Stimulated activated naive B cell treated with anti-CD40 and anti-IgM and Interleukin-4, amounts not matched to agents 10 μg/mL and 1 μg/mL and 100 μg/mL, for 72 hours (primary cell): Measurements from ENCODE around the gene PCBP4.

Experiments used
- ATAC-seq, 2 donors: fragments of 150-1000 bp; cut with Tn5 transposase; replicated peaks; 2 replicates each; pipeline ENCODE4 v1.10.0; 2021; ENCODE audit warnings: moderate library complexity in 1 of 2
- DNase-seq: peaks from one replicate; pipeline ENCODE4 v3.0.0; 2021
- H3K27ac Mint-ChIP-seq: one replicate; pipeline ENCODE4 v1.8.0; 2022; ENCODE audit warnings: mild to moderate bottlenecking, mixed read lengths
- H3K27me3 Mint-ChIP-seq, 2 donors: one replicate each; pipeline ENCODE4 v1.8.0; 2022; ENCODE audit warnings: mixed read lengths in 2 of 2
- H3K36me3 Mint-ChIP-seq, 2 donors: one replicate each; pipeline ENCODE4 v1.8.0; 2022; ENCODE audit warnings: mixed read lengths in 2 of 2, mild to moderate bottlenecking in 1 of 2
- H3K4me1 Mint-ChIP-seq, 2 donors: one replicate each; pipeline ENCODE4 v1.8.0; 2022; ENCODE audit warnings: mixed read lengths in 2 of 2, mild to moderate bottlenecking in 1 of 2
- H3K4me3 Mint-ChIP-seq, 2 donors: one replicate each; pipeline ENCODE4 v1.8.0; 2022; ENCODE audit warnings: mild to moderate bottlenecking in 2 of 2, mixed read lengths in 2 of 2, moderate library complexity in 1 of 2
- H3K9me3 Mint-ChIP-seq, 2 donors: one replicate each; pipeline ENCODE4 v1.8.0; 2022; ENCODE audit warnings: mixed read lengths in 2 of 2, mild to moderate bottlenecking in 1 of 2

The PCBP4 gene

GRCh38 chr3:51967384-51968169, at the start of gene PCBP4:
Gene PCBP4, minus strand, starts transcription at chr3:51967454. Its CDS starts 6,214 bp downstream, at chr3:51961240.
- ATAC-seq (peak; percentile 62 to 68), DNase-seq (no peak)
- Mint-ChIP-seq H3K4me3 (peak within 1 kb of the TSS; percentile 91), H3K27ac (peak within 1 kb of the TSS; percentile 89), H3K27me3 (peaks cover 10 to 11% of the 10 kb centered on the region in 2 donors), H3K36me3 (peaks cover 1 to 4% of the 10 kb centered on the region in 2 donors), H3K4me1 (peaks cover 24 to 33% of the 10 kb centered on the region in 2 donors), H3K9me3 (no peaks in the 10 kb centered on the region)

- peak; percentile 30 to 38 for ATAC-seq
- H3K4me3 Mint-ChIP-seq: no peak overlapping the region
- H3K36me3 Mint-ChIP-seq: no peaks in the 10 kb centered on the region
- H3K4me1 Mint-ChIP-seq: peaks cover 6 to 19% of the 10 kb centered on the region in 2 donors
- H3K27me3 Mint-ChIP-seq: peaks cover 4 to 8% of the 10 kb centered on the region in 2 donors
- H3K27ac Mint-ChIP-seq: no peak overlapping the region
- no peaks in the 10 kb centered on the region for H3K9me3 Mint-ChIP-seq
- DNase-seq: no peak
Measured at GRCh38 chr3:52015438-52016228, 48.4 kb upstream of the PCBP4 start.

GRCh38 chr3:52014613-52015012, 47.4 kb upstream of the PCBP4 start:
- Mint-ChIP-seq H3K27ac (no peak overlapping the region), H3K4me1 (peaks cover 6 to 14% of the 10 kb centered on the region in 2 donors), H3K9me3 (no peaks in the 10 kb centered on the region), H3K27me3 (peaks cover 4 to 8% of the 10 kb centered on the region in 2 donors), H3K36me3 (no peaks in the 10 kb centered on the region), H3K4me3 (no peak overlapping the region)
- ATAC-seq (no peak), DNase-seq (no peak)

GRCh38 chr3:52013802-52014598, 46.7 kb upstream of the PCBP4 start:
- Mint-ChIP-seq H3K4me3 (no peak overlapping the region), H3K4me1 (peaks cover 2 to 8% of the 10 kb centered on the region in 2 donors), H3K27me3 (peaks cover 4 to 8% of the 10 kb centered on the region in 2 donors), H3K36me3 (no peaks in the 10 kb centered on the region), H3K27ac (no peak overlapping the region), H3K9me3 (no peaks in the 10 kb centered on the region)
- ATAC-seq (peak; percentile 42), DNase-seq (no peak)

GRCh38 chr3:52012699-52013098, 45.4 kb upstream of the PCBP4 start:
- no peaks in the 10 kb centered on the region for H3K9me3 Mint-ChIP-seq
- DNase-seq (no peak), ATAC-seq (no peak)
- H3K4me1 Mint-ChIP-seq: peaks cover 2 to 7% of the 10 kb centered on the region in 2 donors
- H3K36me3 Mint-ChIP-seq: no peaks in the 10 kb centered on the region
- H3K27ac Mint-ChIP-seq: no peak overlapping the region
- peaks cover 4 to 8% of the 10 kb centered on the region in 2 donors for H3K27me3 Mint-ChIP-seq
- H3K4me3 Mint-ChIP-seq: no peak overlapping the region

GRCh38 chr3:52010431-52010830, 43.2 kb upstream of the PCBP4 start:
- Mint-ChIP-seq H3K27me3 (peaks cover 0 to 8% of the 10 kb centered on the region in 2 donors), H3K4me3 (no peak overlapping the region), H3K36me3 (no peaks in the 10 kb centered on the region), H3K9me3 (no peaks in the 10 kb centered on the region), H3K27ac (no peak overlapping the region), H3K4me1 (peaks cover 7 to 12% of the 10 kb centered on the region in 2 donors)
- ATAC-seq: no peak
- no peak for DNase-seq

GRCh38 chr3:52007291-52007690, 40.0 kb upstream of the PCBP4 start:
- DNase-seq: no peak
- no peak for ATAC-seq
- peaks cover 5 to 19% of the 10 kb centered on the region in 2 donors for H3K27me3 Mint-ChIP-seq
- no peak overlapping the region for H3K4me3 Mint-ChIP-seq
- peaks cover 7 to 15% of the 10 kb centered on the region in 2 donors for H3K4me1 Mint-ChIP-seq
- no peak overlapping the region for H3K27ac Mint-ChIP-seq
- no peaks in the 10 kb centered on the region for H3K9me3 Mint-ChIP-seq
- no peaks in the 10 kb centered on the region for H3K36me3 Mint-ChIP-seq

- Mint-ChIP-seq H3K27me3 (peaks cover 5 to 19% of the 10 kb centered on the region in 2 donors), H3K9me3 (no peaks in the 10 kb centered on the region), H3K4me1 (peaks cover 10 to 18% of the 10 kb centered on the region in 2 donors), H3K4me3 (no peak overlapping the region), H3K27ac (no peak overlapping the region), H3K36me3 (no peaks in the 10 kb centered on the region)
- ATAC-seq (no peak), DNase-seq (no peak)
Measured at GRCh38 chr3:52006820-52007133, 39.5 kb upstream of the PCBP4 start.

- peaks cover 5 to 19% of the 10 kb centered on the region in 2 donors for H3K27me3 Mint-ChIP-seq
- no peaks in the 10 kb centered on the region for H3K36me3 Mint-ChIP-seq
- DNase-seq (no peak), ATAC-seq (no peak)
- H3K4me3 Mint-ChIP-seq: no peak overlapping the region
- peaks cover 14 to 23% of the 10 kb centered on the region in 2 donors for H3K4me1 Mint-ChIP-seq
- H3K9me3 Mint-ChIP-seq: no peaks in the 10 kb centered on the region
- no peak overlapping the region for H3K27ac Mint-ChIP-seq
Measured at GRCh38 chr3:52006017-52006819, 39.0 kb upstream of the PCBP4 start.

GRCh38 chr3:52005571-52005986, 38.3 kb upstream of the PCBP4 start:
- Mint-ChIP-seq H3K27ac (no peak overlapping the region), H3K9me3 (no peaks in the 10 kb centered on the region), H3K4me3 (no peak overlapping the region), H3K4me1 (peaks cover 14 to 24% of the 10 kb centered on the region in 2 donors), H3K27me3 (peaks cover 5 to 19% of the 10 kb centered on the region in 2 donors), H3K36me3 (no peaks in the 10 kb centered on the region)
- DNase-seq (no peak), ATAC-seq (no peak)

- no peaks in the 10 kb centered on the region for H3K9me3 Mint-ChIP-seq
- ATAC-seq (no peak), DNase-seq (no peak)
- peak overlapping the region; percentile 48 for H3K27ac Mint-ChIP-seq
- peaks cover 14 to 24% of the 10 kb centered on the region in 2 donors for H3K4me1 Mint-ChIP-seq
- no peaks in the 10 kb centered on the region for H3K36me3 Mint-ChIP-seq
- no peak overlapping the region for H3K4me3 Mint-ChIP-seq
- H3K27me3 Mint-ChIP-seq: peaks cover 5 to 19% of the 10 kb centered on the region in 2 donors
Measured at GRCh38 chr3:52004906-52005395, 37.7 kb upstream of the PCBP4 start.

GRCh38 chr3:52004163-52004787, 37.0 kb upstream of the PCBP4 start:
- ATAC-seq: no peak
- Mint-ChIP-seq H3K4me3 (no peak overlapping the region), H3K4me1 (peaks cover 14 to 24% of the 10 kb centered on the region in 2 donors), H3K27ac (no peak overlapping the region), H3K27me3 (peaks cover 5 to 19% of the 10 kb centered on the region in 2 donors), H3K9me3 (no peaks in the 10 kb centered on the region), H3K36me3 (no peaks in the 10 kb centered on the region)
- no peak for DNase-seq

GRCh38 chr3:52002748-52003147, 35.5 kb upstream of the PCBP4 start:
- no peaks in the 10 kb centered on the region for H3K36me3 Mint-ChIP-seq
- peaks cover 14 to 24% of the 10 kb centered on the region in 2 donors for H3K4me1 Mint-ChIP-seq
- ATAC-seq (no peak), DNase-seq (no peak)
- H3K4me3 Mint-ChIP-seq: no peak overlapping the region
- peaks cover 10 to 19% of the 10 kb centered on the region in 2 donors for H3K27me3 Mint-ChIP-seq
- no peak overlapping the region for H3K27ac Mint-ChIP-seq
- no peaks in the 10 kb centered on the region for H3K9me3 Mint-ChIP-seq
